SK-N-MC (cell line): Measurements from ENCODE around the gene TSPAN5.

Experiments
- EZH2 ChIP-seq: fragments of 200-600 bp; sonication (generic); IDR thresholded peaks from one replicate; pipeline ENCODE4 v1.6.1; 2017; ENCODE audit warnings: antibody characterized with exemption
- FOXP2 ChIP-seq: optimal IDR thresholded peaks from 2 replicates; pipeline ENCODE3; 2011; ENCODE audit warnings: mild to moderate bottlenecking, moderate library complexity; ENCODE audit not compliant: insufficient read depth; ENCODE audit errors: extremely low read length, control extremely low read depth
- POLR2AphosphoS5 ChIP-seq: IDR thresholded peaks from 2 replicates; pipeline ENCODE4 v1.6.1; 2012; ENCODE audit warnings: mild to moderate bottlenecking, low read depth, low read length, borderline replicate concordance

DNA sequence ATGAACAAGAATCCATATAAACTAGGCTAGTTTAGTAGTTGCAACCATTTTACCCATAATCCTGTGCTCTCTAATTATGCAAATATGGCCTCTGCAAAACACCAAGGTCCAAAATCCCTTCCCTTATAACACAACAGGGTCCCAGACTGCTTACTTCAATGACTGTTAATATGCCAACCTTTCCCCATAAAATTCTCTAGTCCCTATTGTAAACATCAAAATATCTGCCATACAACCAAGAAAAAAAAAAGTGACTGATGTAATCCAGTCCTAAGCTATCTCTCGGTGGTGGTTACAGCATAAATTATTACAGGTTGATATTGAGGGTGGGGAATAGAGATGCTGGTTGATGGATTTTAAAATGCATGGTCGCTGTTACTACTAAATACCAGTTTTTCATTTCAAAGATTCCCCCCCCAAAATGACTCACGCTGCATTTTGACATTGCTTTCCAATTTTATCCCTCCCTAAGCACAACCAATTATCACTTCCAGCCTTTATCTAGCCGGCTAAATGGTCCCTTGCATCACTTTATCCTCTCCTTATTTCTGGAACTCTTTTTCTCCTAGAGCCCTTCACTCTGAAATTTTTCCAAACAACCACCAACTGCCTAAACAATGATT, 44.8 kb downstream of the TSPAN5 start:
- TF ChIP-seq EZH2 (no peak), POLR2AphosphoS5 (no peak), FOXP2 (no peak)
